Neural crest cell (in vitro differentiated cells): ENCODE measurements around the gene GTF2IRD1. TPM values are rescaled to one million over a fixed set of nuclear protein-coding genes. Genes with fewer than 3 reads are reported as not detected.
A peak's percentile ranks its signal among the peaks of the same experiment; 100 is the strongest.

ENCODE experiments used
- DNase-seq: peaks from one replicate; pipeline ENCODE4 v3.0.0; 2021; ENCODE audit warnings: low read depth, mixed read lengths, low spot score
- H3K27ac Mint-ChIP-seq: one replicate; pipeline ENCODE4 v1.8.0; 2021; ENCODE audit warnings: mild to moderate bottlenecking, mixed read lengths; ENCODE audit not compliant: unreplicated experiment
- H3K27me3 Mint-ChIP-seq: 2 replicates; pipeline ENCODE4 v1.8.0; 2021; ENCODE audit warnings: low read depth, mild to moderate bottlenecking, mixed read lengths
- H3K36me3 Mint-ChIP-seq: 2 replicates; pipeline ENCODE4 v1.8.0; 2021; ENCODE audit warnings: low read depth, mild to moderate bottlenecking, mixed read lengths
- H3K4me1 Mint-ChIP-seq: 2 replicates; pipeline ENCODE4 v1.8.0; 2021; ENCODE audit warnings: mixed read lengths
- H3K4me3 Mint-ChIP-seq: one replicate; pipeline ENCODE4 v1.8.0; 2021; ENCODE audit warnings: mild to moderate bottlenecking, mixed read lengths
- H3K9me3 Mint-ChIP-seq: 2 replicates; pipeline ENCODE4 v1.8.0; 2021; ENCODE audit warnings: mixed read lengths
- total RNA-seq: library from RNA; stranded (reverse); gene quantifications from 2 replicates; pipeline ENCODE4 v1.2.1, GENCODE V29; 2021
- TF ChIP-seq, protein P1 (sequence below): fragments of 200-600 bp; sonication (generic); conservative IDR thresholded peaks from 2 replicates; pipeline ENCODE4 v1.5.0; 2021; ENCODE audit warnings: antibody characterized with exemption, mild to moderate bottlenecking

The GTF2IRD1 gene
- total RNA-seq, 1 donor from 2014 or later: 50.1 TPM

DNA sequence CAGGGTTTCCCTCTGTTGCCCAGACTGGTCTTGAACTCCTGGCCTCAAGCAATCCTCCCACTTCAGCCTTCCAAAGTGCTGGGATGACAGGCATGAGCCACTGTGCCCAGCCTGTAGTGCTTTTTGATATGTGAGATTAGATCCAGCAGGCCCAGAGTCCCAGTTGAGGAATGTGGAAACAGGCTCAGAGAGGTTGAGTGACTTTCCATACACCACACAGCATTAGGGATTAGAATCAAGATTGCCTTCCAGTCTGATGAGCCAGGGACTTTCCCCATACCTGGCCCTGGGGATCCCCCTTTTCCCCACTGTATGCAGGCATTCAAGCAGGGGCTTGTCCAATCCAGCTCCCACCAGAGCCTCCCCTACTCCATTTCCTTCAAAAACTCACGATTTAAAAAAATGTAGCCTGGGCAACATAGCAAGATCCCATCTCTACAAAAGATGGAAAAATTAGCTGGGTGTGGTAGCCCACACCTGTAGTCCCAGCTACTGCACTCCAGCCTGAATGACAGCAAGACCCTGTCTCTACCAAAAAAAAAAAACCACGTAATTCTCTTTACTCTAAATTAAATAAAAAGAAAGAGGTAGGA is 128.8 kb downstream of the GTF2IRD1 start:
- Mint-ChIP-seq H3K9me3 (no peaks in the 10 kb centered on the region), H3K27ac (no peak overlapping the region), H3K4me3 (no peak overlapping the region), H3K4me1 (peaks cover 19% of the 10 kb centered on the region), H3K27me3 (no peaks in the 10 kb centered on the region), H3K36me3 (peaks cover 2% of the 10 kb centered on the region)
- TF ChIP-seq, protein P1, sequence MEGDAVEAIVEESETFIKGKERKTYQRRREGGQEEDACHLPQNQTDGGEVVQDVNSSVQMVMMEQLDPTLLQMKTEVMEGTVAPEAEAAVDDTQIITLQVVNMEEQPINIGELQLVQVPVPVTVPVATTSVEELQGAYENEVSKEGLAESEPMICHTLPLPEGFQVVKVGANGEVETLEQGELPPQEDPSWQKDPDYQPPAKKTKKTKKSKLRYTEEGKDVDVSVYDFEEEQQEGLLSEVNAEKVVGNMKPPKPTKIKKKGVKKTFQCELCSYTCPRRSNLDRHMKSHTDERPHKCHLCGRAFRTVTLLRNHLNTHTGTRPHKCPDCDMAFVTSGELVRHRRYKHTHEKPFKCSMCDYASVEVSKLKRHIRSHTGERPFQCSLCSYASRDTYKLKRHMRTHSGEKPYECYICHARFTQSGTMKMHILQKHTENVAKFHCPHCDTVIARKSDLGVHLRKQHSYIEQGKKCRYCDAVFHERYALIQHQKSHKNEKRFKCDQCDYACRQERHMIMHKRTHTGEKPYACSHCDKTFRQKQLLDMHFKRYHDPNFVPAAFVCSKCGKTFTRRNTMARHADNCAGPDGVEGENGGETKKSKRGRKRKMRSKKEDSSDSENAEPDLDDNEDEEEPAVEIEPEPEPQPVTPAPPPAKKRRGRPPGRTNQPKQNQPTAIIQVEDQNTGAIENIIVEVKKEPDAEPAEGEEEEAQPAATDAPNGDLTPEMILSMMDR: no peak
- no peak for DNase-seq

- no peaks in the 10 kb centered on the region for H3K27me3 Mint-ChIP-seq
- H3K4me1 Mint-ChIP-seq: peaks cover 22% of the 10 kb centered on the region
- TF ChIP-seq, protein P1: no peak
- H3K9me3 Mint-ChIP-seq: no peaks in the 10 kb centered on the region
- DNase-seq: no peak
- no peak overlapping the region for H3K4me3 Mint-ChIP-seq
- no peak overlapping the region for H3K27ac Mint-ChIP-seq
- peaks cover 2% of the 10 kb centered on the region for H3K36me3 Mint-ChIP-seq
Observed at GRCh38 chr7:74583630-74584029, 129.9 kb downstream of the GTF2IRD1 start.

- DNase-seq: no peak
- H3K9me3 Mint-ChIP-seq: no peaks in the 10 kb centered on the region
- H3K4me1 Mint-ChIP-seq: peaks cover 22% of the 10 kb centered on the region
- TF ChIP-seq, protein P1: peak; percentile 29
- H3K27ac Mint-ChIP-seq: peak overlapping the region; percentile 12
- H3K4me3 Mint-ChIP-seq: no peak overlapping the region
- H3K27me3 Mint-ChIP-seq: no peaks in the 10 kb centered on the region
- H3K36me3 Mint-ChIP-seq: peaks cover 2% of the 10 kb centered on the region
Observed at GRCh38 chr7:74584160-74584954, 130.7 kb downstream of the GTF2IRD1 start.

DNA sequence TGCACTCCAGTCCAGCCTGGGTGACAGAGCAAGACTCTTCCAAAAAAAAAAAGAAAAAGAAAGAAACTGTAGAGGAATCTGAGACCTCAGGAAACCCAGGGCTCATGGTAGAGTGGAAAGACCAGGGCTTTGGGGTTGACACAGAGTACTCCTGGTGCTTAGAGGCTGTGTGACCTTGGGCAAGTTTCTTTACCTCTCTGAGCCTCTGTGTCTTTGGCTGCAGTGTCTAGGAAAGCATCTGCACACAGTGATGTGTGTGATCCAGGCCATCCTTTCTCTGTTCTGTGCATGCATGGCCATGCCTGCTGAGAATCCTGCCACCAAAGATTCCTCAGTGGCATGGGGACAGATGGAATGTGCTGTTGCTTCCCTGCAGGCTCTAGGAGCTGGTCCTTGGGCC is 132.1 kb downstream of the GTF2IRD1 start:
- DNase-seq: no peak
- Mint-ChIP-seq H3K27me3 (no peaks in the 10 kb centered on the region), H3K27ac (peak overlapping the region; percentile 62), H3K36me3 (peaks cover 2% of the 10 kb centered on the region), H3K9me3 (no peaks in the 10 kb centered on the region), H3K4me3 (no peak overlapping the region), H3K4me1 (peaks cover 18% of the 10 kb centered on the region)
- TF ChIP-seq, protein P1: no peak

GRCh38 chr7:74586258-74587175 is 132.8 kb downstream of the GTF2IRD1 start:
- Mint-ChIP-seq H3K36me3 (peaks cover 2% of the 10 kb centered on the region), H3K4me3 (no peak overlapping the region), H3K27me3 (no peaks in the 10 kb centered on the region), H3K9me3 (no peaks in the 10 kb centered on the region), H3K27ac (no peak overlapping the region), H3K4me1 (peaks cover 18% of the 10 kb centered on the region)
- DNase-seq: no peak
- TF ChIP-seq, protein P1: no peak
